Caco-2 (cell line): ENCODE results near the gene PTPRG. TPM values are rescaled to one million over a fixed set of nuclear protein-coding genes. Genes with fewer than 3 reads are reported as not detected.

Experiments used
- BruUV-seq: library from RNA; stranded (reverse); fragments of 400-500 nt; replicated peaks from 2 replicates; lab custom pipeline; 2021; lab: Mats Ljungman, UMichigan
- CTCF ChIA-PET: fragments of 300-600 bp; sonication (Branson Sonifier 250); formaldehyde crosslinking; loops from one replicate; lab custom pipeline; 2022; ENCODE audit warnings: antibody characterized with exemption; lab: Charles Lee
- POLR2A ChIA-PET: fragments of 300-600 bp; sonication (Branson Sonifier 250); formaldehyde crosslinking; loops from one replicate; lab custom pipeline; 2022; ENCODE audit warnings: antibody characterized with exemption; lab: Charles Lee
- DNase-seq, 2 experiments: peaks; one replicate each; pipeline versions ENCODE4 v3.0.0 to v3.0.0-alpha.2; 2020 to 2022
- H3K27me3 ChIP-seq: replicated peaks from 2 replicates; pipeline ENCODE4 v1.6.0; 2011; ENCODE audit warnings: low read length; ENCODE audit not compliant: control insufficient read depth, insufficient read depth
- H3K36me3 ChIP-seq: 2 replicates; pipeline ENCODE4 v1.5.1; 2011; ENCODE audit warnings: low read length; ENCODE audit not compliant: control insufficient read depth, insufficient read depth
- H3K4me1 ChIP-seq: fragments of 250-450 bp; sonication (Bioruptor Pico); 2 replicates; pipeline ENCODE4 v1.5.1; 2020; ENCODE audit warnings: mild to moderate bottlenecking
- H3K4me3 ChIP-seq: 2 replicates; pipeline ENCODE4 v1.5.1; 2011; ENCODE audit warnings: low read depth, mild to moderate bottlenecking, control low read depth, low read length
- H3K9me3 ChIP-seq: fragments of 250-450 bp; sonication (Bioruptor Pico); 2 replicates; pipeline ENCODE4 v1.5.1; 2020; ENCODE audit warnings: mild to moderate bottlenecking, moderate library complexity
- H3K27ac Mint-ChIP-seq: one replicate; pipeline ENCODE4 v1.8.0; 2022; ENCODE audit warnings: mixed read lengths; ENCODE audit not compliant: unreplicated experiment
- H3K27me3 Mint-ChIP-seq: one replicate; pipeline ENCODE4 v1.8.0; 2022; ENCODE audit warnings: mixed read lengths; ENCODE audit not compliant: insufficient read depth, unreplicated experiment
- H3K36me3 Mint-ChIP-seq: one replicate; pipeline ENCODE4 v1.8.0; 2022; ENCODE audit warnings: mild to moderate bottlenecking, mixed read lengths; ENCODE audit not compliant: insufficient read depth, unreplicated experiment
- H3K4me1 Mint-ChIP-seq: one replicate; pipeline ENCODE4 v1.8.0; 2022; ENCODE audit warnings: low read depth, mixed read lengths; ENCODE audit not compliant: unreplicated experiment
- H3K4me3 Mint-ChIP-seq: one replicate; pipeline ENCODE4 v1.8.0; 2022; ENCODE audit warnings: mild to moderate bottlenecking, moderate library complexity, mixed read lengths; ENCODE audit not compliant: unreplicated experiment
- H3K9me3 Mint-ChIP-seq: one replicate; pipeline ENCODE4 v1.8.0; 2022; ENCODE audit warnings: mixed read lengths; ENCODE audit not compliant: unreplicated experiment
- intact Hi-C: fragments of 100-400 bp; cut with micrococcal nuclease; formaldehyde crosslinking; loops from one replicate; pipeline ENCODE4 v1.10.0; 2022; ENCODE audit not compliant: unreplicated experiment
- total RNA-seq: library from RNA; stranded (reverse); gene quantifications from 2 replicates; pipeline ENCODE4 v1.2.3, GENCODE V29; 2022
- TF ChIP-seq, protein P1 (sequence below), 2 experiments: fragments of 200-600 bp in 1 of 2; IDR thresholded peaks; 1 replicate in 1 of 2; 2 replicates in 1 of 2; pipeline versions ENCODE4 v1.5.1 to v1.8.0; 2011 to 2022; ENCODE audit warnings: antibody characterized with exemption in 1 of 2, control low read depth in 1 of 2, inconsistent platforms in 1 of 2, low read depth in 1 of 2, low read length in 1 of 2, mild to moderate bottlenecking in 1 of 2, moderate library complexity in 1 of 2; ENCODE audit not compliant: insufficient read depth in 1 of 2, severe bottlenecking in 1 of 2, unreplicated experiment in 1 of 2

PTPRG gene
- total RNA-seq, 1 experiment from 2014 or later, result 46.4 TPM

GRCh38 chr3:62167566-62168262 lies 606.3 kb downstream of the PTPRG start:
- Histone ChIP-seq H3K36me3 (no peaks in the 10 kb centered on the region), H3K4me3 (no peak overlapping the region), H3K9me3 (no peaks in the 10 kb centered on the region), H3K4me1 (no peaks in the 10 kb centered on the region), H3K27me3 (no peaks in the 10 kb centered on the region)
- BruUV-seq, result no TSS peak
- H3K27me3 Mint-ChIP-seq, result no peaks in the 10 kb centered on the region
- no peak overlapping the region for H3K4me3 Mint-ChIP-seq
- no peak overlapping the region for H3K27ac Mint-ChIP-seq
- CTCF ChIA-PET, result no interaction called here
- no peaks in the 10 kb centered on the region for H3K4me1 Mint-ChIP-seq
- POLR2A ChIA-PET, result no interaction called here
- intact Hi-C loops, result no loop called here
- TF ChIP-seq, protein P1, sequence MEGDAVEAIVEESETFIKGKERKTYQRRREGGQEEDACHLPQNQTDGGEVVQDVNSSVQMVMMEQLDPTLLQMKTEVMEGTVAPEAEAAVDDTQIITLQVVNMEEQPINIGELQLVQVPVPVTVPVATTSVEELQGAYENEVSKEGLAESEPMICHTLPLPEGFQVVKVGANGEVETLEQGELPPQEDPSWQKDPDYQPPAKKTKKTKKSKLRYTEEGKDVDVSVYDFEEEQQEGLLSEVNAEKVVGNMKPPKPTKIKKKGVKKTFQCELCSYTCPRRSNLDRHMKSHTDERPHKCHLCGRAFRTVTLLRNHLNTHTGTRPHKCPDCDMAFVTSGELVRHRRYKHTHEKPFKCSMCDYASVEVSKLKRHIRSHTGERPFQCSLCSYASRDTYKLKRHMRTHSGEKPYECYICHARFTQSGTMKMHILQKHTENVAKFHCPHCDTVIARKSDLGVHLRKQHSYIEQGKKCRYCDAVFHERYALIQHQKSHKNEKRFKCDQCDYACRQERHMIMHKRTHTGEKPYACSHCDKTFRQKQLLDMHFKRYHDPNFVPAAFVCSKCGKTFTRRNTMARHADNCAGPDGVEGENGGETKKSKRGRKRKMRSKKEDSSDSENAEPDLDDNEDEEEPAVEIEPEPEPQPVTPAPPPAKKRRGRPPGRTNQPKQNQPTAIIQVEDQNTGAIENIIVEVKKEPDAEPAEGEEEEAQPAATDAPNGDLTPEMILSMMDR (IDR thresholded peaks at IDR 0.05; ENCODE audit: insufficient read depth in 1 of 2, low read depth in 1 of 2, low read length in 1 of 2, severe bottlenecking in 1 of 2, unreplicated experiment in 1 of 2), result no peak
- H3K36me3 Mint-ChIP-seq, result no peaks in the 10 kb centered on the region
- no peaks in the 10 kb centered on the region for H3K9me3 Mint-ChIP-seq
- no peak for DNase-seq

DNA sequence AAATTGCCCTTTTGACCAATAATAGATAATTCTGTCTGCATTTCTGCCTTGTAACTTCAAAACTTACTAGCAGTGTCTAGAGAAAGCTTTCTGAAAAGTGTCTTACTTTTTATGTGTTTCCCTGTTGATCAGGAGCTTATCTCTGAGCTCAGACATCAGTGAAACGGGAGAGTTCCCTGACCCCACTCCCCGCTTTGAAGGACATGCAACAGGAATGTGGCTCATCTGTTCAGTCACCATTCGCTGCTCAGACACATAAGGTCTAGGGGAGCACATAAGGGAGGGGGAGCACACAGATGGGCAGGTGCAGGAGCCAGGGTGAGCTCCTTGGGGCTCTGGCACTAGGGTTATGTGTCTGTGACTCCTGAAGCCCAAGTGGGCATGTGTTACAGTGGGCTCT lies 607.0 kb downstream of the PTPRG start:
- Histone ChIP-seq H3K36me3 (no peaks in the 10 kb centered on the region), H3K4me3 (no peak overlapping the region), H3K9me3 (no peaks in the 10 kb centered on the region), H3K4me1 (no peaks in the 10 kb centered on the region), H3K27me3 (no peaks in the 10 kb centered on the region)
- TF ChIP-seq, protein P1 (IDR thresholded peaks at IDR 0.05; ENCODE audit: insufficient read depth in 1 of 2, low read depth in 1 of 2, low read length in 1 of 2, severe bottlenecking in 1 of 2, unreplicated experiment in 1 of 2), result no peak
- DNase-seq, result no peak
- ChIA-PET POLR2A (no interaction called here), CTCF (no interaction called here)
- no peaks in the 10 kb centered on the region for H3K9me3 Mint-ChIP-seq
- H3K27ac Mint-ChIP-seq, result no peak overlapping the region
- no peak overlapping the region for H3K4me3 Mint-ChIP-seq
- no peaks in the 10 kb centered on the region for H3K27me3 Mint-ChIP-seq
- BruUV-seq, result no TSS peak
- intact Hi-C loops, result no loop called here
- H3K4me1 Mint-ChIP-seq, result no peaks in the 10 kb centered on the region
- no peaks in the 10 kb centered on the region for H3K36me3 Mint-ChIP-seq

DNA sequence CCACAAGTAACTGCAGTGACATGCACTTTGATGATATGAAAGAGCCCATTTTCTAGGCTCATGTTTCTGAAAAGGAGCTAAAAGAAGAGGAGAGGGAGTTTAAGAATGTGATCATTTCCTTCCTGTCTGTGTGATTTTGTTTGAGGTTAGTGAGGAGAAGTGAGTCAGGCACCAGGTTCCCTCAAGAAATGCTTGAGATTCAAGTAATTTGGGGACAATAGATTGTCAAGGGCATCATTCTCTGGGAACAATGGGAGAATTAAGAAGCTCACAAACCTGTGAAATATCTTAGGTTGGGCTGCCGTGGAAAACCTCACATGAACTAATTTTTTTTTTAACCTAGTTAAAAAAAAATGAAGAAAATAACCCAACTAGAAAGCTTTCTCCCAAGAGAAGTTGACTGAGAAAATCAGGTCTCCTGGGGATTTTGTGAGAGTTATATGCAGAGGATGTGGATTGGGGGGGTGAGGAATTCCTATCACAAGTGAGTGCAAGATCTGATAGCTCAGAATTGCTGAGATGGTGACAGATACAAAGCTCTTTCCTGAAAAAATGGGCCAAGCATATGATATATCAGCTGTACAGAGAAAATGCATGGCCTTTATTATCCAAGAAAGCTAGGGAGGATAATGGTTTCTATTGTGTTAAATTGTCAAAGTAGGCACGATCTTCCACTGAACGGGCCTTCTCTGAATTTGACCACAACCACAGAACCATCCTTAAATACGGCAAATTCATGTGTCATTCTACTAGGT lies 608.7 kb downstream of the PTPRG start:
- H3K36me3 ChIP-seq, result no peaks in the 10 kb centered on the region
- BruUV-seq, result no TSS peak
- no peaks in the 10 kb centered on the region for H3K27me3 ChIP-seq
- Mint-ChIP-seq H3K4me1 (no peaks in the 10 kb centered on the region), H3K36me3 (no peaks in the 10 kb centered on the region), H3K9me3 (no peaks in the 10 kb centered on the region), H3K27me3 (no peaks in the 10 kb centered on the region), H3K4me3 (no peak overlapping the region), H3K27ac (no peak overlapping the region)
- no peaks in the 10 kb centered on the region for H3K9me3 ChIP-seq
- ChIA-PET CTCF (no interaction called here), POLR2A (no interaction called here)
- no peak overlapping the region for H3K4me3 ChIP-seq
- H3K4me1 ChIP-seq, result no peaks in the 10 kb centered on the region
- intact Hi-C loops, result no loop called here
- DNase-seq, result no peak
- TF ChIP-seq, protein P1 (IDR thresholded peaks at IDR 0.05; ENCODE audit: insufficient read depth in 1 of 2, low read depth in 1 of 2, low read length in 1 of 2, severe bottlenecking in 1 of 2, unreplicated experiment in 1 of 2), result no peak
